ENCODE data around the gene P2RY12.
"Not testable (repeated sequence)": the region's sequence is repeated elsewhere in the genome, so short reads cannot be mapped to it uniquely, and the experiment has no call there.

The P2RY12 gene

DNA sequence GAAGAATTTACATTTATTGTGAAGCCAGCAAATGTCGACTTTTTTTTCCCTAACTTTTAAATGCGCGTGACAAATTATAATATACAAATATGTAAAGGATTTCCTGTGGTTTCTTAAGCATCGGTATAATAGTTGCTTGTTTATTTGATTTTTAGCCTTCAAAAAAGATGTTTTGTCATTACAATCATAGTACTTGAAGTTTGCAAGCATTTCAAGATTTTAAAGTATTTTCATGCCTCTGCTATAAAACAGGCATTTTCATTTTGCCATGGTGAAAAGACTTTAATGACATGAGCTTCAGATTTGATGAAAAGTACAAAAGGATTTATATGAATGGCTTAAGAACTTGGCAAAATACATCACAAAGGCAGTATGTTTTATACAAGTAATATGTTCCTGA lies 9.4 kb upstream of the P2RY12 start:
- no peaks in the 10 kb centered on the region for H3K4me1 ChIP-seq (ENCODE audit: insufficient read depth, low read length, poor library complexity, severe bottlenecking)

GRCh38 chr3:151393146-151393830 lies 8.7 kb upstream of the P2RY12 start:
- H3K36me3 ChIP-seq (ENCODE audit: insufficient read depth, low read length) = peaks cover 71% of the 10 kb centered on the region
- no peak overlapping the region for H3K9ac ChIP-seq (ENCODE audit: low read depth, low read length, poor library complexity, severe bottlenecking)
- TF ChIP-seq, protein P1, sequence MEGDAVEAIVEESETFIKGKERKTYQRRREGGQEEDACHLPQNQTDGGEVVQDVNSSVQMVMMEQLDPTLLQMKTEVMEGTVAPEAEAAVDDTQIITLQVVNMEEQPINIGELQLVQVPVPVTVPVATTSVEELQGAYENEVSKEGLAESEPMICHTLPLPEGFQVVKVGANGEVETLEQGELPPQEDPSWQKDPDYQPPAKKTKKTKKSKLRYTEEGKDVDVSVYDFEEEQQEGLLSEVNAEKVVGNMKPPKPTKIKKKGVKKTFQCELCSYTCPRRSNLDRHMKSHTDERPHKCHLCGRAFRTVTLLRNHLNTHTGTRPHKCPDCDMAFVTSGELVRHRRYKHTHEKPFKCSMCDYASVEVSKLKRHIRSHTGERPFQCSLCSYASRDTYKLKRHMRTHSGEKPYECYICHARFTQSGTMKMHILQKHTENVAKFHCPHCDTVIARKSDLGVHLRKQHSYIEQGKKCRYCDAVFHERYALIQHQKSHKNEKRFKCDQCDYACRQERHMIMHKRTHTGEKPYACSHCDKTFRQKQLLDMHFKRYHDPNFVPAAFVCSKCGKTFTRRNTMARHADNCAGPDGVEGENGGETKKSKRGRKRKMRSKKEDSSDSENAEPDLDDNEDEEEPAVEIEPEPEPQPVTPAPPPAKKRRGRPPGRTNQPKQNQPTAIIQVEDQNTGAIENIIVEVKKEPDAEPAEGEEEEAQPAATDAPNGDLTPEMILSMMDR (conservative IDR thresholded peaks at IDR 0.05; ENCODE audit: low read length) = no peak
- TF ChIP-seq EZH2phosphoT487 (IDR thresholded peaks at IDR 0.05; ENCODE audit: borderline replicate concordance) = no peak
- H3K9me2 ChIP-seq (replicated peaks; ENCODE audit: low read depth, low read length) = no peaks in the 10 kb centered on the region
- no peak overlapping the region for H2AFZ ChIP-seq (ENCODE audit: low read length)
- no peak overlapping the region for H3K4me3 ChIP-seq (ENCODE audit: low read length, poor library complexity, severe bottlenecking)
- no peaks in the 10 kb centered on the region for H3F3A ChIP-seq (ENCODE audit: low read depth)
- no peaks in the 10 kb centered on the region for H4K20me1 ChIP-seq (ENCODE audit: insufficient read depth, low read length, poor library complexity, severe bottlenecking)
- H3K79me2 ChIP-seq (ENCODE audit: insufficient read depth, low read length) = no peaks in the 10 kb centered on the region
- no peak overlapping the region for H3K4me2 ChIP-seq (ENCODE audit: low read depth, low read length, poor library complexity, severe bottlenecking)
- no peaks in the 10 kb centered on the region for H3K9me3 ChIP-seq (ENCODE audit: insufficient read depth, low read depth, low read length)
- H3K27me3 ChIP-seq (ENCODE audit: insufficient read depth, low read length, poor library complexity, severe bottlenecking) = no peaks in the 10 kb centered on the region
- H3K4me1 ChIP-seq (ENCODE audit: insufficient read depth, low read length, poor library complexity, severe bottlenecking) = no peaks in the 10 kb centered on the region

More for the DNA sequence above, 9.4 kb upstream of the P2RY12 start:
- H3K27me3 ChIP-seq (ENCODE audit: insufficient read depth, low read length, poor library complexity, severe bottlenecking) = no peaks in the 10 kb centered on the region
- no peak overlapping the region for H2AFZ ChIP-seq (ENCODE audit: low read length)
- TF ChIP-seq EZH2phosphoT487 (IDR thresholded peaks at IDR 0.05; ENCODE audit: borderline replicate concordance) = no peak
- TF ChIP-seq, protein P1 (conservative IDR thresholded peaks at IDR 0.05; ENCODE audit: low read length) = no peak
- no peak overlapping the region for H3K9ac ChIP-seq (ENCODE audit: low read depth, low read length, poor library complexity, severe bottlenecking)
- H3F3A ChIP-seq (ENCODE audit: low read depth) = no peaks in the 10 kb centered on the region
- H3K36me3 ChIP-seq (ENCODE audit: insufficient read depth, low read length) = peaks cover 71% of the 10 kb centered on the region
- H3K79me2 ChIP-seq (ENCODE audit: insufficient read depth, low read length) = no peaks in the 10 kb centered on the region
- H3K9me3 ChIP-seq (ENCODE audit: insufficient read depth, low read depth, low read length) = no peaks in the 10 kb centered on the region
- H4K20me1 ChIP-seq (ENCODE audit: insufficient read depth, low read length, poor library complexity, severe bottlenecking) = no peaks in the 10 kb centered on the region
- no peak overlapping the region for H3K4me2 ChIP-seq (ENCODE audit: low read depth, low read length, poor library complexity, severe bottlenecking)
- no peak overlapping the region for H3K4me3 ChIP-seq (ENCODE audit: low read length, poor library complexity, severe bottlenecking)
- no peaks in the 10 kb centered on the region for H3K9me2 ChIP-seq (replicated peaks; ENCODE audit: low read depth, low read length)

DNA sequence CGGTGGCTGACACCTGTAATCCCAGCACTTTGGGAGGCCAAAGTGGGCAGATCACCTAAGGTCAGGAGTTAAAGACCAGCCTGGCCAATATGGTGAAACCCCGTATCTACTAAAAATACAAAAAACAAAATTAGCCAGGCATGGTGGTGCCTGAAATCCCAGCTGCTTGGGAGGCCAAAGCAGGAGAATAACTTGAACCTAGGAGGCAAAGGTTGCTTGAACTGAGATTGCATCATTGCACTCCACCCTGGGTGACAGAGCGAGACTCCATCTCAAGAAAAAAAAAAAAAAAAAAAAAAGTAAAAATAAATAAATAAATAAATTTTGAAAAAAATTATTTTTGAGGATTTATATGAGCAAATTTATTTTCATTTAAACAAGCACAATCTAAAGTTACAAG lies 7.6 kb upstream of the P2RY12 start:
- H3K4me1 ChIP-seq (ENCODE audit: insufficient read depth, low read length, poor library complexity, severe bottlenecking); H3K9me2 ChIP-seq (replicated peaks; ENCODE audit: low read depth, low read length); H2AFZ ChIP-seq (ENCODE audit: low read length); H3F3A ChIP-seq (ENCODE audit: low read depth); H3K9me3 ChIP-seq (ENCODE audit: insufficient read depth, low read depth, low read length); H3K4me3 ChIP-seq (ENCODE audit: low read length, poor library complexity, severe bottlenecking); H3K4me2 ChIP-seq (ENCODE audit: low read depth, low read length, poor library complexity, severe bottlenecking); H3K9ac ChIP-seq (ENCODE audit: low read depth, low read length, poor library complexity, severe bottlenecking); H3K79me2 ChIP-seq (ENCODE audit: insufficient read depth, low read length); H4K20me1 ChIP-seq (ENCODE audit: insufficient read depth, low read length, poor library complexity, severe bottlenecking); H3K27me3 ChIP-seq (ENCODE audit: insufficient read depth, low read length, poor library complexity, severe bottlenecking): not testable (repeated sequence)
- H3K36me3 ChIP-seq (ENCODE audit: insufficient read depth, low read length) = peaks cover 76% of the 10 kb centered on the region

GRCh38 chr3:151391720-151392119 lies 7.2 kb upstream of the P2RY12 start:
- Histone ChIP-seq H3K36me3 (ENCODE audit: insufficient read depth, low read length) (peaks cover 76% of the 10 kb centered on the region), H2AFZ (ENCODE audit: low read length) (no peak overlapping the region), H3K9me3 (ENCODE audit: insufficient read depth, low read depth, low read length) (no peaks in the 10 kb centered on the region), H3K9ac (ENCODE audit: low read depth, low read length, poor library complexity, severe bottlenecking) (no peak overlapping the region), H3F3A (ENCODE audit: low read depth) (no peaks in the 10 kb centered on the region), H3K9me2 (replicated peaks; ENCODE audit: low read depth, low read length) (no peaks in the 10 kb centered on the region), H3K27me3 (ENCODE audit: insufficient read depth, low read length, poor library complexity, severe bottlenecking) (no peaks in the 10 kb centered on the region), H3K4me3 (ENCODE audit: low read length, poor library complexity, severe bottlenecking) (no peak overlapping the region), H3K79me2 (ENCODE audit: insufficient read depth, low read length) (no peaks in the 10 kb centered on the region), H3K4me2 (ENCODE audit: low read depth, low read length, poor library complexity, severe bottlenecking) (no peak overlapping the region), H3K4me1 (ENCODE audit: insufficient read depth, low read length, poor library complexity, severe bottlenecking) (no peaks in the 10 kb centered on the region), H4K20me1 (ENCODE audit: insufficient read depth, low read length, poor library complexity, severe bottlenecking) (no peaks in the 10 kb centered on the region)
- TF ChIP-seq, protein P1 (conservative IDR thresholded peaks at IDR 0.05; ENCODE audit: low read length) = no peak
- no peak for TF ChIP-seq EZH2phosphoT487 (IDR thresholded peaks at IDR 0.05; ENCODE audit: borderline replicate concordance)
